Activated CD8-positive, alpha-beta memory T cell treated with anti-CD3 and anti-CD28 coated beads for 48 hours (primary cell): Measurements from ENCODE around the gene AMZ1.
"Not testable (repeated sequence)": the region's sequence is repeated elsewhere in the genome, so short reads cannot be mapped to it uniquely, and the experiment has no call there.

Source experiments
- DNase-seq, 3 experiments: peaks; one replicate each; pipeline ENCODE4 v3.0.0-alpha.2; 2020; ENCODE audit warnings: low read depth in 2 of 3, low spot score in 2 of 3

AMZ1 gene

GRCh38 chr7:2738766-2739549, 51.0 kb downstream of the AMZ1 start:
- no peak for DNase-seq

GRCh38 chr7:2743523-2744185, 55.7 kb downstream of the AMZ1 start:
- not testable (repeated sequence) for DNase-seq

GRCh38 chr7:2748684-2749083, 60.7 kb downstream of the AMZ1 start:
- not testable (repeated sequence) for DNase-seq

GRCh38 chr7:2750004-2750407, 62.0 kb downstream of the AMZ1 start:
- DNase-seq = no peak

DNA sequence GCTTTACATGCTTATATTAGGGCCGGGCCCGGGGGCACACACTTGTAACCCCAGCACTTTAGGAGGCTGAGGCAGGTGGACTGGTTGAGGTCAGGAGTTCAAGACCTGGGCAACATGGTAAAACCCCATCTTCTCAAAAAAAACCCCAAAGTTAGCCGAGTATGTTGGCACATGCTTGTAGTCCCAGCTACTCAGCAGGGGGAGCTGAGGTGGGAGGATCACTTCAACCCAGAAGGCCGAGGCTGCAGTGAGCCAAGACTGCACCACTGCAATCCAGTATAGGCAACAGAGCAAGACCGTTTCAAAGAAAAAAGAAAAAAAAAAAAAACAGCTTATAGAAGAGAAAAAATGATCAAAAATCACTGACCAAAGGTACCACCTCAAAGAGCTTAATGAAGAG, 63.1 kb downstream of the AMZ1 start:
- DNase-seq = no peak

GRCh38 chr7:2753148-2753547, 65.1 kb downstream of the AMZ1 start:
- DNase-seq = no peak

DNA sequence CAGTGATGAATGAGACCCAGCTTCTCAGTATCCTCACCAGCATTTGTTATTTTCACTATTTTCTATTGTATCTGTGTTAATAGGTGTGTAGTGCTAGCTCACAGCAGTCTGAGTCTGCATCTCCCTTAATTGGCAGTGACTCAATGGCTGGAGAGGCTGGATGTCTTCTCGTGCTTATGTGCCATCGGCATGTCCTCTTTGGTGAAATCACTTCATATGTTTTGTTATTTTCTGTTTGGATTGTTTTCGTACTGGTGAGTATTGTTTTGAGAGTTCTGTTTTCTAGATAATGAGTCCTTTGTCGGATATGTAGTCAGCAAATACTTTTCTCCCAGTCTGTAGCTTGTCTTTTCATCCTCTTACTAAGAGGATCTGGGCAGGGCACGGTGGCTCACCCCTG, 66.1 kb downstream of the AMZ1 start:
- no peak for DNase-seq

DNA sequence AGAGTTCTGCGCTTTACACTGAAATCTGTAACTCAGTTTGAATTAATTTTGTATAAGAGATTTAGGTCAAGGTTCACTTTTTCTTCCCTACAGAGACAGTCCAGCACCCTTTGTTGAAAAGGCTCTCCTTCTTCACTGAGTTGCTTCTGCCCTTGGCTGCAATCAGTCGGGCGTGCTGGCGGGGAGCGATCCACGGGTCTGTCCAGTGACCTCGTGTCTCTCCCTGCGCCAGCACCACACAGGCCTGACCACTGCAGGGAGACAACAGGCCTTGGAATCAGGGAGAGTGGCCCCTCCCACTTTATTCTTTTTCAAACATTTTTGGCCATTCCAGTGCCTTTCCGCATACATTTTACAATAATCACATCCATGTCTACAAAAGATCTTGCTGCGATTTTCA, 66.9 kb downstream of the AMZ1 start:
- no peak for DNase-seq

- DNase-seq = no peak
Observed at GRCh38 chr7:2755531-2755930, 67.5 kb downstream of the AMZ1 start.

- DNase-seq = no peak
Observed at GRCh38 chr7:2757361-2757903, 69.4 kb downstream of the AMZ1 start.

DNA sequence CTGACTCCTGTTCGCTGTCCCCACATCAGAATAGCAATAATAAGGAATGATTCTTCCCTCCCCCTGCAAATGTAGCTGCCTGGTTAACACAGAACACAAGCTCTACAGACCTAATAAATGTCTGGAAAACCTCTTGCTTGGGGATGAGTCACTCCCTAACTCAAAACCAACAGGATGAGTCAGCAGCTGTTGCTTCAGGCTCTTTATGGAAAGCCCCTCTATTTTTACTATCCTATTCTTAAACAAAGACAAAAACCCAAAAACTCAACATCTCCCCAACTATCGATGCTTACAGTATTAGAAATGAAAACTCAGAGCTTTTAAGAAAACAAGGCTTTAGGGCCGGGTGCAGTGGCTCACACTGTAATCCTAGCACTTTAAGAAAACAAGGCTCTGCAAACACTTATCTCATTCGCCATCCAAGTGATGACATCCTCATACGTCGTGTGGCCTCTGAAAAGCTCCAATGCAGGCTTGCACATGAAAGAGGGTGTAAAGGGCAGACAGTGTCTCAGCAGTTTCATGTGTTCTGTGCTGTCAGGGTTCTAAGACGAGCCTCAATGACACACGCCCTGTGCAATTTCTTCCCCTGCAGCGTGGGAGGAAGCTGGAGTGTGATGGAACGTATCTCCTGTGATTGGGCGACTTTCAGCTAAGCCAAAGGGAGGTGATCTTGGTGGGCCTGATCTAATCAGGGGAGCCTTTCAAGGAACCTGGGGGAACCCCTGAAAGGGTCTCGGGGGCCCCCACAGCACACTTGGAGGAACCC, 70.1 kb downstream of the AMZ1 start:
- peak in 2 of 3 experiments; percentile 49 to 54 for DNase-seq

DNA sequence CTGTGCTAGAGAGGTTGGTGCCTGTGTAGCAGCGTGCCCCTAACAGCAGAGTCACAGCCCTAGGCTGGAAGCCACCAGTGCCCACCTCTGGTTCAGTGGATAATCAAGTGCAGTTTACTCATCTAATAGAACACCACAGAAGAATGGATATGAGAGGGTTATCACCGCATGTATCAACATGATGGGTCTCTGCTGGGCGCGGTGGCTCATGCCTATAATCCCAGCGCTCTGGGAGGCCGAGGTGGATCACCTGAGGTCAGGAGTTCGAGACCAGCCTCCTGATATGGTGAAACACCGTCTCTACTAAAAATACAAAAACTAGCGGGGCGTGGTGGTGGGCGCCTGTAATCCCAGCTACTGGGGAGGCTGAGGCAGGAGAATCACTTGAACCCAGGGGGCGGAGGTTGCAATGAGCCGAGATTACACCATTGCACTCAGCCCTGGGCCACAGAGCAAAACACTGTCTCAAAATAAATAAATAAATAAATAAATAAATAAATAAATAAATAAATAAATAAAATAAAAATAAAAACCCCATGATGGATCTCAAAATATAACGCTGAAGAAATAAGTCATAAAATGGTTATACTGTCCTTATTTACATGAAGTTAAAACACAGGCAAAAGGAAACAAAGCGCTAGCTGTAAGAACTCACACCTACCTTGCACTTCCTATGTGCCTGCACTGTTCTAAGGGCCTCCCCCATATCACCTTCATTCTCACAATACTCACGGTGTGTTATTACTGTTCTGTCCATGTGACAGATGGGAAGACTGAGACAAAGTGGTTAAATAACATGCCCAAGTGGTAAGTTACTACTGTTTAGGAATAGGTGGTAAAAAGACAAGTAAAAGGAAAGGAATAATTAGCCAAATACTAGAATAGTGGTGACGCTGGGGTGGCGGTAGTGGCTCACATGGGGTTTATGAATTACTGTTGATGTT, 70.9 kb downstream of the AMZ1 start:
- DNase-seq = no peak

- no peak for DNase-seq
Observed at GRCh38 chr7:2759736-2760097, 71.7 kb downstream of the AMZ1 start.

DNA sequence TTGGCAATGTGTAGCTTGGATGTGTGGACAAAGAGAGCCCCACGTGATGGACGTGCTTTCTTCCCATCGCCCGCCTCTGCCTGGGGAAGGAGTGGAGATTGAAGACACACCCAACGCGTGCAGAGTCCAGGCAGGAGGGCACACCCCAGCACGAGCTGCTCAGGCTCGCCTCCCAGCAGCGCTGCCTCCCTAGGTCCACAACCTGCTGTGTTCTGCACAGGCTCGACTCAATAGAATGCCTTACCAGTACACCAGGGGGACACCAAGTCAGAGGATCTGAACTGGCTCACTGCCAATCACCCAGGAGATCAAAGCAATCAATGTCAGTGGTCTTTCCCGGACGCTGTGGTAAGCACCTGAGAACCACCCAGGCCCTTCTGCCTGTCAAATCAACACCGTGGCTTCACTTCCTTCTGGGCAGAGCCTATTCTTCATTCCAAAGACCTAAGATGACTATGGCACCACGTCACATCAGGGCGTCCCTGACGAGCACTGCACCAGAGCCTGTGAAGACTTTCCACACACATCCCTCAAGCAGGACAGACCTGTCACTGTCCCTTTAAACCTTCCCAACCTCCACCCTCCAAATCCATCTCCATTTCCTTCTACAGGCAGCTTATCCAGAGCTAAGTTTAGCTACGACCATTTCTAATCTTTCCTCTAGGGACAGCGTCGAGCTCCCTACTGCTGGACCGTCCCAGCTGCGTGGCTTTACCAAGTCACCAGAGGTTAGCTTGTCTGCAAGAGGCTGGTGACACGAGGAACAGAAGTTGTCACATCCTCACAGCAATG, 72.3 kb downstream of the AMZ1 start:
- no peak for DNase-seq

DNA sequence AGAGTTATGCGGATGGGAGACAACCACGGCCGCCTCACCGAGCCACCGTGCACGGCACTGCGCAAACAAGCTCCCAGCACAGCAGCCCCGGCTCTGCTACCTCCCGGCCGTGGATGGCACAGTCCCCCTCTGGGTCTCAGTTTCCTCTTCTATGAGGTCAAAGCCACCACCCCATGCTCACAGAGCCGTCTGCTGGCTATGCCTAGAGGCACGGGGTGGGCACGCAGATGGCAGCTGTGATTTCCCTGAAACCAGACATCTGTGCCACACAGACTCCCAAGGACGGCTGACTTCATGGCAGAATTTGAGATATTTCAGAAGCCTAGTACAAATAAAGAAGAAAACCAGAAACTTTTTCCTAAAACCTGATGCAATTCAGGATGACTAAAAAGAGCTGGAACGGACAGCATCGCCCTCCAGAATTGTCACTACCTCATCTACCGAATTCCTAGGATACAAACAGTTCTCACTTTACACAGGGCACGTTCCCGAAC, 73.2 kb downstream of the AMZ1 start:
- no peak for DNase-seq

DNA sequence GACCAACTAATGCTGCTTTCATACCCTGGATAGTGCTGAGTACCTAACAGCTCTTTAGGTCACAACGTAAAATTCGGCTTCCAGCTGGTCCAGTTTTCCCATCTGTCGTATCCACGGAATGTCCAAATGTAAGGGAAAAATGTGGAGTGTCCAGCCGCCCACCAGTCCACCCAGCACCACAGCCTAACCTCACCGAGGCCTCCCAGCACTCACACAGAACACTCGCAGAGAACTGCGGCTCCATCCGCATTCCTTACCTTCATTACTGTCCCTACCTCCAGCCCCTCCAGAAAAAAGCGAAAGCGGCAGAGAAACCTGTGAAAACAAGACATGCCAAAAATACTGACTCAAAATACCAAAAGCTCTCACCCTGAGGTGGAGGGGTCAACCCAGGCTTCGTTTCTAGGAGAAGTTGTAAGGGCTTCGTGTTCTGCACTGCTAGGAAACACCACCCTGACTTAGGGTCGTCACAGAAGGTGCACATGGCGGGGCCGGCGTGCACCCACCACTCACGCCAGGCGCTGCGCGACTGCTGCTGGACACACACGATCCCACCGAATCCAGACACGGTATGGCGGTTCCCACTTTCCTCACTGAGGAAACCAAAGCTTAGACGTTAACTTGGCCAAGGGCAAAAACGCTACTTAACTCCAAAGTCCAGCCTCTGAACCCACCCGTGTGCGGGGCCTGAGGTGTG, 73.9 kb downstream of the AMZ1 start:
- no peak for DNase-seq

DNA sequence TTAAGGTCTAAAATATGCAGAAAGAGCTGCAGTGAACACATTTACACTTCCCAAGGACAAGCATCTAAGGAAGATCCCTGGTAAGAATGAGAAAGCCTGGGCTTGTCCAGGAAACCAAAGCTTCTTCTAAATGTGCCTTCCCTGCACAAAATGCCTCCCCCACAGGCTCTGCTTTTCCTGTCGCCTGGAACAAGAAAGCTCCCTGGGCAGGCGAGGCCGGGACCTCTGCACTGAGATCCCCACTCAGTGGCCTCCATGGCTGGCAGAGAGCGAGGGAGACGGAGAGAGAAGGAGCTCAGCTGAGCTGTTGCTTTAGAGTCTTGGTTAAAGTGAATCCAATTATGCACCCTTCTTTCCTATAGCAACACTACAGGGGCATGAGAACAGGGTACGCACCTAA, 75.6 kb downstream of the AMZ1 start:
- no peak for DNase-seq

- no peak for DNase-seq
Observed at GRCh38 chr7:2764621-2765020, 76.6 kb downstream of the AMZ1 start.
